ENCODE measurements around the gene KRTAP4-3.
"Not testable (repeated sequence)": the region's sequence is repeated elsewhere in the genome, so short reads cannot be mapped to it uniquely, and the experiment has no call there.

Gene KRTAP4-3

DNA sequence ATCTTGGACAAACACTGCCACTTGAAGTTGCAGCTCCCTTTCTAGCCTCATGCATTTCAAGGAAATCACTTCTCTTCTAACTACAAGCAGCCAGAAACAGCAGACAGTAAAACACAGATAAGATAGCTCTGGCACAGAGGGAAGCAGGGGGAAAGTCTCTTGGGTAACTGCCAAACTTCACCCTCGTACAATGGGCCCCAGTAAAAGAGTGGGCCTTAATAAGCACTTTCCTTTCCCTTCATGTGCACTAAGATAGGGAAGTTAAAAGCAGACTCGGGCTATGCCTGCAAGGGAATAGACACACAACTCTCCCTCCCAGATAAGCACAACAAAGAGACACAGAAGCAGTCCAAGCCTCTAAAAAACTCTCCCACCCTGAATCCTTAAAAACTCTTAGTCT lies 14.2 kb downstream of the KRTAP4-3 start:
- ATAC-seq (ENCODE audit: insufficient read depth, low read depth) (no peak), DNase-seq (no peak)
- Histone ChIP-seq H4K20me1 (ENCODE audit: insufficient read depth, low read length) (no peaks in the 10 kb centered on the region), H3K27ac (ENCODE audit: low read length) (no peak overlapping the region), H3K79me2 (ENCODE audit: insufficient read depth, low read length) (no peaks in the 10 kb centered on the region), H3K4me3 (ENCODE audit: low read depth in 1 of 2, low read length in 2 of 2) (no peak overlapping the region), H3K9ac (ENCODE audit: low read depth, low read length) (no peak overlapping the region), H3K27me3 (ENCODE audit: insufficient read depth, low read length, poor library complexity) (peaks cover 10% of the 10 kb centered on the region), H2AFZ (ENCODE audit: low read depth, low read length) (no peak overlapping the region), H3K4me1 (ENCODE audit: insufficient read depth, low read length) (no peaks in the 10 kb centered on the region), H3K9me3 (ENCODE audit: insufficient read depth, low read length, severe bottlenecking) (no peaks in the 10 kb centered on the region), H3K4me2 (ENCODE audit: insufficient read depth, low read length) (no peak overlapping the region), H3K36me3 (ENCODE audit: insufficient read depth, low read length) (no peaks in the 10 kb centered on the region)
- TF ChIP-seq, protein P1, sequence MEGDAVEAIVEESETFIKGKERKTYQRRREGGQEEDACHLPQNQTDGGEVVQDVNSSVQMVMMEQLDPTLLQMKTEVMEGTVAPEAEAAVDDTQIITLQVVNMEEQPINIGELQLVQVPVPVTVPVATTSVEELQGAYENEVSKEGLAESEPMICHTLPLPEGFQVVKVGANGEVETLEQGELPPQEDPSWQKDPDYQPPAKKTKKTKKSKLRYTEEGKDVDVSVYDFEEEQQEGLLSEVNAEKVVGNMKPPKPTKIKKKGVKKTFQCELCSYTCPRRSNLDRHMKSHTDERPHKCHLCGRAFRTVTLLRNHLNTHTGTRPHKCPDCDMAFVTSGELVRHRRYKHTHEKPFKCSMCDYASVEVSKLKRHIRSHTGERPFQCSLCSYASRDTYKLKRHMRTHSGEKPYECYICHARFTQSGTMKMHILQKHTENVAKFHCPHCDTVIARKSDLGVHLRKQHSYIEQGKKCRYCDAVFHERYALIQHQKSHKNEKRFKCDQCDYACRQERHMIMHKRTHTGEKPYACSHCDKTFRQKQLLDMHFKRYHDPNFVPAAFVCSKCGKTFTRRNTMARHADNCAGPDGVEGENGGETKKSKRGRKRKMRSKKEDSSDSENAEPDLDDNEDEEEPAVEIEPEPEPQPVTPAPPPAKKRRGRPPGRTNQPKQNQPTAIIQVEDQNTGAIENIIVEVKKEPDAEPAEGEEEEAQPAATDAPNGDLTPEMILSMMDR (IDR thresholded peaks at IDR 0.05; ENCODE audit: borderline replicate concordance, extremely low read depth, low read length, poor library complexity, severe bottlenecking), result no peak
- TF ChIP-seq EZH2 (IDR thresholded peaks at IDR 0.05; ENCODE audit: borderline replicate concordance, low read depth, low read length, severe bottlenecking), result no peak

GRCh38 chr17:41151525-41151924 lies 16.5 kb downstream of the KRTAP4-3 start:
- DNase-seq (no peak), ATAC-seq (ENCODE audit: insufficient read depth, low read depth) (no peak)
- TF ChIP-seq, protein P1 (IDR thresholded peaks at IDR 0.05; ENCODE audit: borderline replicate concordance, extremely low read depth, low read length, poor library complexity, severe bottlenecking), result no peak
- no peak for TF ChIP-seq EZH2 (IDR thresholded peaks at IDR 0.05; ENCODE audit: borderline replicate concordance, low read depth, low read length, severe bottlenecking)
- no peak overlapping the region for H3K27ac ChIP-seq (ENCODE audit: low read length)
- no peak overlapping the region for H3K4me3 ChIP-seq (ENCODE audit: low read depth in 1 of 2, low read length in 2 of 2)
- H2AFZ ChIP-seq (ENCODE audit: low read depth, low read length), result no peak overlapping the region
- no peak overlapping the region for H3K9ac ChIP-seq (ENCODE audit: low read depth, low read length)
- no peak overlapping the region for H3K4me2 ChIP-seq (ENCODE audit: insufficient read depth, low read length)
- no peaks in the 10 kb centered on the region for H3K9me3 ChIP-seq (ENCODE audit: insufficient read depth, low read length, severe bottlenecking)
- H4K20me1 ChIP-seq (ENCODE audit: insufficient read depth, low read length), result no peaks in the 10 kb centered on the region
- no peaks in the 10 kb centered on the region for H3K79me2 ChIP-seq (ENCODE audit: insufficient read depth, low read length)
- H3K36me3 ChIP-seq (ENCODE audit: insufficient read depth, low read length), result no peaks in the 10 kb centered on the region
- peaks cover 10% of the 10 kb centered on the region for H3K27me3 ChIP-seq (ENCODE audit: insufficient read depth, low read length, poor library complexity)
- H3K4me1 ChIP-seq (ENCODE audit: insufficient read depth, low read length), result no peaks in the 10 kb centered on the region

DNA sequence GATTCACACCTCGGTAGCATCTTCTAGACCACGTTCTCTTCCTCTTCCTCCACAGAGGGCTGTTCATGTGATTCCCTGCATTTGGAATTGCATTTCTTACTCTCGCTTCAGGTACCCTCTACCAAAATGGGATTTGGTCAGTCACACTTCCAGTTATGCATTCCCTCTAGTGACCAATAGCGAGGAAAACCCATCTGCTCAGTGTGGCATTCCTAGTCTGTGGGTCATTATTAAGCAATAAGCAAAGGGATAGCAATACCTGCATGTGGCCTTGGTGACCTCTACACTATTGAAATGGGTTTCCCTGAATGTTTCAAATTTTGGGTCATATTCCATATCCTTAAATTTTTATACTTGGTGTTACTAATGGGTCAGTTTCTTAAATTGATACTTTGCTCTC lies 18.0 kb downstream of the KRTAP4-3 start:
- Histone ChIP-seq H3K4me3 (ENCODE audit: low read depth in 1 of 2, low read length in 2 of 2) (no peak overlapping the region), H3K9ac (ENCODE audit: low read depth, low read length) (no peak overlapping the region), H3K27me3 (ENCODE audit: insufficient read depth, low read length, poor library complexity) (peaks cover 10% of the 10 kb centered on the region), H3K36me3 (ENCODE audit: insufficient read depth, low read length) (no peaks in the 10 kb centered on the region), H3K79me2 (ENCODE audit: insufficient read depth, low read length) (no peaks in the 10 kb centered on the region), H3K4me2 (ENCODE audit: insufficient read depth, low read length) (no peak overlapping the region), H4K20me1 (ENCODE audit: insufficient read depth, low read length) (no peaks in the 10 kb centered on the region), H3K4me1 (ENCODE audit: insufficient read depth, low read length) (no peaks in the 10 kb centered on the region), H3K27ac (ENCODE audit: low read length) (no peak overlapping the region), H2AFZ (ENCODE audit: low read depth, low read length) (no peak overlapping the region), H3K9me3 (ENCODE audit: insufficient read depth, low read length, severe bottlenecking) (no peaks in the 10 kb centered on the region)
- ATAC-seq (ENCODE audit: insufficient read depth, low read depth) (no peak), DNase-seq (no peak)
- TF ChIP-seq, protein P1 (IDR thresholded peaks at IDR 0.05; ENCODE audit: borderline replicate concordance, extremely low read depth, low read length, poor library complexity, severe bottlenecking), result no peak
- TF ChIP-seq EZH2 (IDR thresholded peaks at IDR 0.05; ENCODE audit: borderline replicate concordance, low read depth, low read length, severe bottlenecking), result no peak

GRCh38 chr17:41149652-41149985 lies 18.4 kb downstream of the KRTAP4-3 start, which contains the start of gene KRTAP4-5:
KRTAP4-5 (minus strand) TSS chr17:41149825; CDS start chr17:41149767, 58 bp downstream.
- TF ChIP-seq EZH2 (IDR thresholded peaks at IDR 0.05; ENCODE audit: borderline replicate concordance, low read depth, low read length, severe bottlenecking), result no peak
- TF ChIP-seq, protein P1 (IDR thresholded peaks at IDR 0.05; ENCODE audit: borderline replicate concordance, extremely low read depth, low read length, poor library complexity, severe bottlenecking), result no peak
- Histone ChIP-seq H3K79me2 (ENCODE audit: insufficient read depth, low read length) (no peaks in the 10 kb centered on the region), H3K9ac (ENCODE audit: low read depth, low read length) (no peak within 1 kb of the TSS), H3K4me2 (ENCODE audit: insufficient read depth, low read length) (no peak within 1 kb of the TSS), H3K27me3 (ENCODE audit: insufficient read depth, low read length, poor library complexity) (peaks cover 10% of the 10 kb centered on the region), H4K20me1 (ENCODE audit: insufficient read depth, low read length) (no peaks in the 10 kb centered on the region), H3K9me3 (ENCODE audit: insufficient read depth, low read length, severe bottlenecking) (no peaks in the 10 kb centered on the region), H2AFZ (ENCODE audit: low read depth, low read length) (no peak within 1 kb of the TSS), H3K27ac (ENCODE audit: low read length) (no peak within 1 kb of the TSS), H3K4me3 (ENCODE audit: low read depth in 1 of 2, low read length in 2 of 2) (no peak within 1 kb of the TSS), H3K36me3 (ENCODE audit: insufficient read depth, low read length) (no peaks in the 10 kb centered on the region), H3K4me1 (ENCODE audit: insufficient read depth, low read length) (no peaks in the 10 kb centered on the region)
- DNase-seq (no peak), ATAC-seq (ENCODE audit: insufficient read depth, low read depth) (no peak)

DNA sequence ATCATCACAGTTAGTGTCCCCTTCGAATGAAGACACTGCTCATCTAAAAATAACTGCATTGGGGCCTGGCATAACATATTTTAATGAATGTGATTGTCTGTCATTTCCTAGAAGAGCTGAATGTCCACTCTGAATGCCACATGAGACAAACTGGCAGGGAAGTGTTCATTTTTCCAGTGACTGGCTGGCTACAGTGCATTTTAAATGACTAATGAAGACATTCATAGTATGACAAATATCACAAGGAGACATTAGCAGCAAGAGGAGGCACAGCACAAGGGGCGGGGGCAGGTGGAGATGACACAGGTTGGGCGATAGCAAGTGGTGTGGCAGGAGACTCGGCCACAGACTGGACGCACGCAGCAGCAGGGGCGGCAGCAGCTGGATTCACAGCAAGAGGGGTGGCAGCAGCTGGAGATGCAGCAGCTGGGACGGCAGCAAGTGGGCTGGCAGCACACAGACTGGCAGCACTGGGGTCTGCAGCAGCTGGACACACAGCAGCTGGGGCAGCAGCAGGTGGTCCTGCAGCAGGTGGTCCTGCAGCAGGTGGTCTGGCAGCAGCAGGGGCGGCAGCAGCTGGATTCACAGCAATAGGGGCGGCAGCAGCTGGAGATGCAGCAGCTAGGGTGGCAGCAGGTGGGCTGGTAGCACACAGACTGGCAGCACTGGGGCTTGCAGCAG lies 18.9 kb downstream of the KRTAP4-3 start:
- not testable (repeated sequence) for H3K79me2 ChIP-seq (ENCODE audit: insufficient read depth, low read length); ATAC-seq (ENCODE audit: insufficient read depth, low read depth); H3K27ac ChIP-seq (ENCODE audit: low read length); H2AFZ ChIP-seq (ENCODE audit: low read depth, low read length); H3K9me3 ChIP-seq (ENCODE audit: insufficient read depth, low read length, severe bottlenecking); H3K4me1 ChIP-seq (ENCODE audit: insufficient read depth, low read length); H3K36me3 ChIP-seq (ENCODE audit: insufficient read depth, low read length); H3K4me3 ChIP-seq (ENCODE audit: low read depth in 1 of 2, low read length in 2 of 2); H3K27me3 ChIP-seq (ENCODE audit: insufficient read depth, low read length, poor library complexity); DNase-seq; H4K20me1 ChIP-seq (ENCODE audit: insufficient read depth, low read length); H3K4me2 ChIP-seq (ENCODE audit: insufficient read depth, low read length); H3K9ac ChIP-seq (ENCODE audit: low read depth, low read length)
